ENCODE measurements around the gene RBM14. TPM values are rescaled to one million over a fixed set of nuclear protein-coding genes. Genes with fewer than 3 reads are reported as not detected.
A peak's percentile ranks its signal among the peaks of the same experiment; 100 is the strongest.

The RBM14 gene
- total and polyA plus RNA-seq, 10 of the 15 experiments (the other 5 are each of a cell fraction or from before 2014, with no cell fraction given) = 5.4 to 140 (median 44.5) TPM

DNA sequence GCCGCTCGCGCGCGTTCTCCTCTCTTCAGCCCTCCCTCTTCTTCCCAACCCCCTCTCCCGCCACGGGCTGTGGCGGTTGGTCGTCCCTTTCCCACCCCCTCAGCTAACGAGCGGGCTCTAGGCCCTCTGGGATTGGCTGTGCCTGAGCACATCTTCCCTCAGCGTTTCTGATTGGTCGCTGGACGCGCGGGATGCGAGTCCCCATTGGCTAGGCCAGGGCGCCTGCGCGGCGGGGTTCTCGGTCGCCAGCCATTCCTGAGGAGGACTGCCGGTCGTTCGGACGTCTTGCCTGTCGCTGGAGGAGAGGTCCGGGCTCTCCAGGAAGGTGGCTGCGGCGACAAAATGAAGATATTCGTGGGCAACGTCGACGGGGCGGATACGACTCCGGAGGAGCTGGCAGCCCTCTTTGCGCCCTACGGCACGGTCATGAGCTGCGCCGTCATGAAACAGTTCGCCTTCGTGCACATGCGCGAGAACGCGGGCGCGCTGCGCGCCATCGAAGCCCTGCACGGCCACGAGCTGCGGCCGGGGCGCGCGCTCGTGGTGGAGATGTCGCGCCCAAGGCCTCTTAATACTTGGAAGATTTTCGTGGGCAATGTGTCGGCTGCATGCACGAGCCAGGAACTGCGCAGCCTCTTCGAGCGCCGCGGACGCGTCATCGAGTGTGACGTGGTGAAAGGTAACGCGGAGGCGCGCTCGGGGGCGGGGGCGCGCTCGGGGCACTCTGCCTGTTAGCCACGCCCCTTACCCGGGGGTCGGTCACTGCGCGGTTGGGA is at the start of gene RBM14 (continued):
- TF ChIP-seq, protein P1, sequence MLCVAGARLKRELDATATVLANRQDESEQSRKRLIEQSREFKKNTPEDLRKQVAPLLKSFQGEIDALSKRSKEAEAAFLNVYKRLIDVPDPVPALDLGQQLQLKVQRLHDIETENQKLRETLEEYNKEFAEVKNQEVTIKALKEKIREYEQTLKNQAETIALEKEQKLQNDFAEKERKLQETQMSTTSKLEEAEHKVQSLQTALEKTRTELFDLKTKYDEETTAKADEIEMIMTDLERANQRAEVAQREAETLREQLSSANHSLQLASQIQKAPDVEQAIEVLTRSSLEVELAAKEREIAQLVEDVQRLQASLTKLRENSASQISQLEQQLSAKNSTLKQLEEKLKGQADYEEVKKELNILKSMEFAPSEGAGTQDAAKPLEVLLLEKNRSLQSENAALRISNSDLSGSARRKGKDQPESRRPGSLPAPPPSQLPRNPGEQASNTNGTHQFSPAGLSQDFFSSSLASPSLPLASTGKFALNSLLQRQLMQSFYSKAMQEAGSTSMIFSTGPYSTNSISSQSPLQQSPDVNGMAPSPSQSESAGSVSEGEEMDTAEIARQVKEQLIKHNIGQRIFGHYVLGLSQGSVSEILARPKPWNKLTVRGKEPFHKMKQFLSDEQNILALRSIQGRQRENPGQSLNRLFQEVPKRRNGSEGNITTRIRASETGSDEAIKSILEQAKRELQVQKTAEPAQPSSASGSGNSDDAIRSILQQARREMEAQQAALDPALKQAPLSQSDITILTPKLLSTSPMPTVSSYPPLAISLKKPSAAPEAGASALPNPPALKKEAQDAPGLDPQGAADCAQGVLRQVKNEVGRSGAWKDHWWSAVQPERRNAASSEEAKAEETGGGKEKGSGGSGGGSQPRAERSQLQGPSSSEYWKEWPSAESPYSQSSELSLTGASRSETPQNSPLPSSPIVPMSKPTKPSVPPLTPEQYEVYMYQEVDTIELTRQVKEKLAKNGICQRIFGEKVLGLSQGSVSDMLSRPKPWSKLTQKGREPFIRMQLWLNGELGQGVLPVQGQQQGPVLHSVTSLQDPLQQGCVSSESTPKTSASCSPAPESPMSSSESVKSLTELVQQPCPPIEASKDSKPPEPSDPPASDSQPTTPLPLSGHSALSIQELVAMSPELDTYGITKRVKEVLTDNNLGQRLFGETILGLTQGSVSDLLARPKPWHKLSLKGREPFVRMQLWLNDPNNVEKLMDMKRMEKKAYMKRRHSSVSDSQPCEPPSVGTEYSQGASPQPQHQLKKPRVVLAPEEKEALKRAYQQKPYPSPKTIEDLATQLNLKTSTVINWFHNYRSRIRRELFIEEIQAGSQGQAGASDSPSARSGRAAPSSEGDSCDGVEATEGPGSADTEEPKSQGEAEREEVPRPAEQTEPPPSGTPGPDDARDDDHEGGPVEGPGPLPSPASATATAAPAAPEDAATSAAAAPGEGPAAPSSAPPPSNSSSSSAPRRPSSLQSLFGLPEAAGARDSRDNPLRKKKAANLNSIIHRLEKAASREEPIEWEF (IDR thresholded peaks at IDR 0.05; ENCODE audit: insufficient replicate concordance, low read depth, low read length) = no peak
- TF ChIP-seq CHD1 (IDR thresholded peaks at IDR 0.05; ENCODE audit: low read depth, low read length) (peak; percentile 51; the same call in 1 of the 2 replicates), RELA (IDR thresholded peaks at IDR 0.05; ENCODE audit: borderline replicate concordance, partially characterized antibody) (no peak), GATAD2B (conservative IDR thresholded peaks at IDR 0.05; ENCODE audit: low read depth) (no peak), ZNF384 (IDR thresholded peaks at IDR 0.05; ENCODE audit: borderline replicate concordance, low read depth, low read length) (no peak), BCL11A (IDR thresholded peaks at IDR 0.05; ENCODE audit: low read depth, low read length) (no peak), CREM (IDR thresholded peaks at IDR 0.05; ENCODE audit: low read depth) (peak; percentile 86), FOXK2 (IDR thresholded peaks at IDR 0.05) (no peak), SP1 (IDR thresholded peaks at IDR 0.05; ENCODE audit: low read depth, low read length) (peak; percentile 94), ESRRA (IDR thresholded peaks at IDR 0.05; ENCODE audit: low read length) (no peak; the same call in 1 of the 2 replicates), ZNF207 (IDR thresholded peaks at IDR 0.05; ENCODE audit: borderline replicate concordance) (peak; percentile 82), FOS (IDR thresholded peaks at IDR 0.05; ENCODE audit: borderline replicate concordance, extremely low read depth, insufficient read length) (peak; percentile 67), CREB1 (IDR thresholded peaks at IDR 0.05; ENCODE audit: low read depth) (peak; percentile 89)
- TF ChIP-seq, protein P2, sequence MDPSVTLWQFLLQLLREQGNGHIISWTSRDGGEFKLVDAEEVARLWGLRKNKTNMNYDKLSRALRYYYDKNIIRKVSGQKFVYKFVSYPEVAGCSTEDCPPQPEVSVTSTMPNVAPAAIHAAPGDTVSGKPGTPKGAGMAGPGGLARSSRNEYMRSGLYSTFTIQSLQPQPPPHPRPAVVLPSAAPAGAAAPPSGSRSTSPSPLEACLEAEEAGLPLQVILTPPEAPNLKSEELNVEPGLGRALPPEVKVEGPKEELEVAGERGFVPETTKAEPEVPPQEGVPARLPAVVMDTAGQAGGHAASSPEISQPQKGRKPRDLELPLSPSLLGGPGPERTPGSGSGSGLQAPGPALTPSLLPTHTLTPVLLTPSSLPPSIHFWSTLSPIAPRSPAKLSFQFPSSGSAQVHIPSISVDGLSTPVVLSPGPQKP (IDR thresholded peaks at IDR 0.05; ENCODE audit: low read depth, low read length) = no peak
- TF ChIP-seq, protein P3, sequence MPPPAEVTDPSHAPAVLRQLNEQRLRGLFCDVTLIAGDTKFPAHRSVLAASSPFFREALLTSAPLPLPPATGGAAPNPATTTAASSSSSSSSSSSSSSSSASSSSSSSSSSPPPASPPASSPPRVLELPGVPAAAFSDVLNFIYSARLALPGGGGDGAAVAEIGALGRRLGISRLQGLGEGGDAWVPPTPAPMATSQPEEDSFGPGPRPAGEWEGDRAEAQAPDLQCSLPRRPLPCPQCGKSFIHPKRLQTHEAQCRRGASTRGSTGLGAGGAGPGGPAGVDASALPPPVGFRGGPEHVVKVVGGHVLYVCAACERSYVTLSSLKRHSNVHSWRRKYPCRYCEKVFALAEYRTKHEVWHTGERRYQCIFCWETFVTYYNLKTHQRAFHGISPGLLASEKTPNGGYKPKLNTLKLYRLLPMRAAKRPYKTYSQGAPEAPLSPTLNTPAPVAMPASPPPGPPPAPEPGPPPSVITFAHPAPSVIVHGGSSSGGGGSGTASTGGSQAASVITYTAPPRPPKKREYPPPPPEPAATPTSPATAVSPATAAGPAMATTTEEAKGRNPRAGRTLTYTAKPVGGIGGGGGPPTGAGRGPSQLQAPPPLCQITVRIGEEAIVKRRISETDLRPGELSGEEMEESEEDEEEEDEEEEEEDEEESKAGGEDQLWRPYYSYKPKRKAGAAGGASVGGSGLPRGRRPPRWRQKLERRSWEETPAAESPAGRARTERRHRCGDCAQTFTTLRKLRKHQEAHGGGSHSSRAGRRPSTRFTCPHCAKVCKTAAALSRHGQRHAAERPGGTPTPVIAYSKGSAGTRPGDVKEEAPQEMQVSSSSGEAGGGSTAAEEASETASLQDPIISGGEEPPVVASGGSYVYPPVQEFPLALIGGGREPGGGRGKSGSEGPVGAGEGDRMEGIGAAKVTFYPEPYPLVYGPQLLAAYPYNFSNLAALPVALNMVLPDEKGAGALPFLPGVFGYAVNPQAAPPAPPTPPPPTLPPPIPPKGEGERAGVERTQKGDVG (CRISPR knock-in tag; IDR thresholded peaks at IDR 0.05) = no peak
- TF ChIP-seq, protein P4, sequence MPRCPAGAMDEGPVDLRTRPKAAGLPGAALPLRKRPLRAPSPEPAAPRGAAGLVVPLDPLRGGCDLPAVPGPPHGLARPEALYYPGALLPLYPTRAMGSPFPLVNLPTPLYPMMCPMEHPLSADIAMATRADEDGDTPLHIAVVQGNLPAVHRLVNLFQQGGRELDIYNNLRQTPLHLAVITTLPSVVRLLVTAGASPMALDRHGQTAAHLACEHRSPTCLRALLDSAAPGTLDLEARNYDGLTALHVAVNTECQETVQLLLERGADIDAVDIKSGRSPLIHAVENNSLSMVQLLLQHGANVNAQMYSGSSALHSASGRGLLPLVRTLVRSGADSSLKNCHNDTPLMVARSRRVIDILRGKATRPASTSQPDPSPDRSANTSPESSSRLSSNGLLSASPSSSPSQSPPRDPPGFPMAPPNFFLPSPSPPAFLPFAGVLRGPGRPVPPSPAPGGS (IDR thresholded peaks at IDR 0.05; ENCODE audit: borderline replicate concordance, insufficient read depth, low read depth, low read length, poor library complexity, severe bottlenecking) = no peak
